Measurements from ENCODE around the gene TPCN1.

DNA sequence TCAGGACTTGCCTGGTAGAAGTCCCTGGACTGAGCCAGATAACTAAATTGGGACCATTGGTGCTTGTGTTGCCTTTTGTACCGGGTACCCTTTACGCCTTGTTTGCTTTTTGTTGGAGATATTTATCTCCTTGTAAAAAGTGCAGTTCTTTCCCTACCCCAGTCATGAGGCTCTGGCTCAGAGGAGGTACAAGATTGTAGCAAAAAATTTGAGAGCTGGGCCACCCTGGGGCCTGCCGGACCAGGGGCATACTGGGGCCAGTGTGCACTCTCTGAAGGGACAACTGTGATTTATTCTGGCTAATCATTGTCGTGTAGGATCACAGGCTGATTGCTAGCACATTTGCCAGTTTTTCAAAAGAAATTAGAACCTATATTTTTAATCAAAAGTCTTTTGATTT is 13.2 kb downstream of the TPCN1 start:
- no peak for TF ChIP-seq CTCF (conservative IDR thresholded peaks at IDR 0.05 in 1 of 2, IDR thresholded peaks at IDR 0.05 in 1 of 2; ENCODE audit: low read depth in 1 of 2, low read length in 2 of 2)
- no peak for TF ChIP-seq EZH2 (IDR thresholded peaks at IDR 0.05; ENCODE audit: low read length, missing control alignments)
